ENCODE data around the gene PSMD12.

GRCh38 chr17:67390006-67390645 lies 23.7 kb upstream of the PSMD12 start:
- no peak for TF ChIP-seq EZH2 (IDR thresholded peaks at IDR 0.05; ENCODE audit: low read length, missing control alignments)
- TF ChIP-seq CTCF (conservative IDR thresholded peaks at IDR 0.05 in 1 of 2, IDR thresholded peaks at IDR 0.05 in 1 of 2; ENCODE audit: low read depth in 1 of 2, low read length in 2 of 2) = no peak

Measured in fibroblast of lung (primary cell).